Measurements from ENCODE around the gene STX3. TPM values are rescaled to one million over a fixed set of nuclear protein-coding genes. Genes with fewer than 3 reads are reported as not detected.
A peak's percentile ranks its signal among the peaks of the same experiment; 100 is the strongest.

STX3 gene
- total and polyA plus RNA-seq, 2 of the 13 experiments (the other 11 are each of a cell fraction or from before 2014, with no cell fraction given), result 16.5 to 24.0 TPM

GRCh38 chr11:59729834-59730233 lies 25.3 kb upstream of the STX3 start:
- FAIRE-seq (no peak), ATAC-seq (no peak), DNase-seq (ENCODE audit: low spot score) (no peak)
- ChIA-PET CTCF (ENCODE audit: low intra/inter-chr PET ratio, low total read pairs) (no interaction called here), POLR2A (no interaction called here)
- Histone ChIP-seq H2AFZ (ENCODE audit: low read length) (no peak overlapping the region), H3K4me1 (ENCODE audit: insufficient read depth, low read length) (peaks cover 7% of the 10 kb centered on the region; the same call in 1 of the 2 replicates), H4K20me1 (ENCODE audit: insufficient read depth, low read length) (no peaks in the 10 kb centered on the region), H3K4me3 (replicated peaks in 1 of 3; ENCODE audit: insufficient read depth in 1 of 3, low read depth in 2 of 3, low read length in 3 of 3) (no peak overlapping the region), H3K9me3 (ENCODE audit: low read length) (no peaks in the 10 kb centered on the region), H3K27ac (ENCODE audit: extremely low read length, insufficient read depth, low read length) (no peak overlapping the region), H3K4me2 (ENCODE audit: low read depth, low read length) (no peak overlapping the region), H3K27me3 (ENCODE audit: control insufficient read depth in 1 of 2, insufficient read depth in 2 of 2, low read length in 2 of 2) (no peaks in the 10 kb centered on the region), H3K36me3 (replicated peaks in 1 of 2; ENCODE audit: control insufficient read depth in 1 of 2, insufficient read depth in 2 of 2, low read length in 2 of 2) (no peaks in the 10 kb centered on the region), H3K9ac (ENCODE audit: insufficient read depth, low read depth, low read length) (no peak overlapping the region), H3K79me2 (ENCODE audit: insufficient read depth, low read length) (no peaks in the 10 kb centered on the region)
- intact Hi-C loops (cut with micrococcal nuclease; ENCODE audit: unreplicated experiment), result no loop called here
- in situ Hi-C loops (cut with HindIII; ENCODE audit: extremely low pct_ligation_motif_present, low pct_unique_long_range_greater_than_20kb), result no loop called here
- TF ChIP-seq ZNF549 (CRISPR knock-in tag; IDR thresholded peaks at IDR 0.05) (no peak), CEBPB (IDR thresholded peaks at IDR 0.05; ENCODE audit: borderline replicate concordance, low read depth, low read length) (peak; percentile 57)
- whole genome bisulfite sequencing (ENCODE audit: low lambda C conversion rate), result 69% methylated on average over 5 of the region's 5 CpGs
- no TSS peak for BruUV-seq (replicated peaks)

- ATAC-seq (no peak; the same call in 2 of the 3 replicates), FAIRE-seq (no peak), DNase-seq (ENCODE audit: low spot score) (no peak)
- no peak overlapping the region for H3K9ac ChIP-seq (ENCODE audit: insufficient read depth, low read depth, low read length)
- BruUV-seq (replicated peaks), result no TSS peak
- no peak for TF ChIP-seq ZNF280D (CRISPR knock-in tag; IDR thresholded peaks at IDR 0.05)
- no peak for TF ChIP-seq ZNF296 (CRISPR knock-in tag; conservative IDR thresholded peaks at IDR 0.05)
- no peak for TF ChIP-seq ZBTB7A (CRISPR knock-in tag; IDR thresholded peaks at IDR 0.05)
- 0 out of 2 replicates have a peak, but pooled peaks have one; percentile 11 for TF ChIP-seq HNF4A (CRISPR knock-in tag; IDR thresholded peaks at IDR 0.05)
- no peak for TF ChIP-seq ZNF546 (CRISPR knock-in tag; conservative IDR thresholded peaks at IDR 0.05)
- no peaks in the 10 kb centered on the region for H3K79me2 ChIP-seq (ENCODE audit: insufficient read depth, low read length)
- no peak overlapping the region for H3K4me2 ChIP-seq (ENCODE audit: low read depth, low read length)
- in situ Hi-C loops (cut with HindIII; ENCODE audit: extremely low pct_ligation_motif_present, low pct_unique_long_range_greater_than_20kb) (no loop called here), intact Hi-C loops (cut with micrococcal nuclease; ENCODE audit: unreplicated experiment) (no loop called here)
- peaks cover 7% of the 10 kb centered on the region; the same call in 1 of the 2 replicates for H3K4me1 ChIP-seq (ENCODE audit: insufficient read depth, low read length)
- ChIA-PET CTCF (ENCODE audit: low intra/inter-chr PET ratio, low total read pairs) (no interaction called here), POLR2A (no interaction called here)
- H3K27ac ChIP-seq (ENCODE audit: extremely low read length, insufficient read depth, low read length), result no peak overlapping the region
- H3K4me3 ChIP-seq (replicated peaks in 1 of 3; ENCODE audit: insufficient read depth in 1 of 3, low read depth in 2 of 3, low read length in 3 of 3), result no peak overlapping the region
- no peaks in the 10 kb centered on the region for H3K9me3 ChIP-seq (ENCODE audit: low read length)
- no peaks in the 10 kb centered on the region for H3K27me3 ChIP-seq (ENCODE audit: control insufficient read depth in 1 of 2, insufficient read depth in 2 of 2, low read length in 2 of 2)
- H3K36me3 ChIP-seq (replicated peaks in 1 of 2; ENCODE audit: control insufficient read depth in 1 of 2, insufficient read depth in 2 of 2, low read length in 2 of 2), result no peaks in the 10 kb centered on the region
- H4K20me1 ChIP-seq (ENCODE audit: insufficient read depth, low read length), result no peaks in the 10 kb centered on the region
- H2AFZ ChIP-seq (ENCODE audit: low read length), result no peak overlapping the region
- 0% methylated on average over 2 of the region's 2 CpGs for WGBS (ENCODE audit: low lambda C conversion rate)
Measured at GRCh38 chr11:59730896-59731565, 24.1 kb upstream of the STX3 start.
